HG02759 (cell line): ENCODE results near the gene CLCF1.

ENCODE experiments used
- ATAC-seq: cut with Tn5 transposase; IDR thresholded peaks from one replicate; pipeline ENCODE4 v1.9.1; 2021; ENCODE audit warnings: mild to moderate bottlenecking, moderate library complexity; ENCODE audit not compliant: unreplicated experiment

The CLCF1 gene

GRCh38 chr11:67376063-67376820 is 2.8 kb upstream of the CLCF1 start:
- no peak for ATAC-seq

DNA sequence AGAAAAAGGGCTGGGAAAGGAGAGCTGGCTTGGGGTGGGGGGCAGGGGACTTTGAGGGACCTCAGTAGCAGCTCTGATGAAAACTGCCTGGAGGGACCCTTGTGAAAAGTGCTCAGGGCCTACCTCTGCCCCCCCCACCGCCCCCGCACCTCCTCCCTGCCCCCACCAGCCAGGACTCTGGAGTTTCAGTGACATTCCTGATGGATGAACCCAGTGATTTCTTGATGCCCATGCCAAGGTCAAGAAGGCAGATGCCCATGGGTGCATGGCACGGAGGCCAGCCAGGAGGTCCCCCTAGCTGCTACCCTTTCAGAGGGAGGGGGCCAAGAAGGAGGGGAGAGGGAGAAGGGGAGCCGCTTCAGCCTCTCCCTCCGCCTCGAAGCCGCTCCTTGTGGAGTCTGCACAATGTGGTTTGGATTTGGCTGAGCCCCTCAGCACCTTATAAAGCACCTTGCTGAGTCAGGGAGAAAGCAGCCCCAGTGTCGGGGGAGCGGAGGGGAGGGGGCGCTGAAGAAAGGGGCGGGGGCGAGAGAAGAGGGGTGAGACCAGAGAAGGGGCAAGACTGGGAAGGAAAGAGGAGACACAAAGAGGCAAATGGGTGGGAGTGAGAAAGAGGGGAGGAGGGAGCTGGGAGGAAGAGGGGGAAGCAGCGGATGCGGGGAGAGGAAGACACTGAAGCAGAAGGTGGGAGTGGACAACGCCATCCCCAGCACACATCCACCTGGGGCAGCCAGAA is 2.1 kb upstream of the CLCF1 start:
- ATAC-seq, result no peak

- ATAC-seq, result no peak
Observed at GRCh38 chr11:67374571-67375281, 1.3 kb upstream of the CLCF1 start.

DNA sequence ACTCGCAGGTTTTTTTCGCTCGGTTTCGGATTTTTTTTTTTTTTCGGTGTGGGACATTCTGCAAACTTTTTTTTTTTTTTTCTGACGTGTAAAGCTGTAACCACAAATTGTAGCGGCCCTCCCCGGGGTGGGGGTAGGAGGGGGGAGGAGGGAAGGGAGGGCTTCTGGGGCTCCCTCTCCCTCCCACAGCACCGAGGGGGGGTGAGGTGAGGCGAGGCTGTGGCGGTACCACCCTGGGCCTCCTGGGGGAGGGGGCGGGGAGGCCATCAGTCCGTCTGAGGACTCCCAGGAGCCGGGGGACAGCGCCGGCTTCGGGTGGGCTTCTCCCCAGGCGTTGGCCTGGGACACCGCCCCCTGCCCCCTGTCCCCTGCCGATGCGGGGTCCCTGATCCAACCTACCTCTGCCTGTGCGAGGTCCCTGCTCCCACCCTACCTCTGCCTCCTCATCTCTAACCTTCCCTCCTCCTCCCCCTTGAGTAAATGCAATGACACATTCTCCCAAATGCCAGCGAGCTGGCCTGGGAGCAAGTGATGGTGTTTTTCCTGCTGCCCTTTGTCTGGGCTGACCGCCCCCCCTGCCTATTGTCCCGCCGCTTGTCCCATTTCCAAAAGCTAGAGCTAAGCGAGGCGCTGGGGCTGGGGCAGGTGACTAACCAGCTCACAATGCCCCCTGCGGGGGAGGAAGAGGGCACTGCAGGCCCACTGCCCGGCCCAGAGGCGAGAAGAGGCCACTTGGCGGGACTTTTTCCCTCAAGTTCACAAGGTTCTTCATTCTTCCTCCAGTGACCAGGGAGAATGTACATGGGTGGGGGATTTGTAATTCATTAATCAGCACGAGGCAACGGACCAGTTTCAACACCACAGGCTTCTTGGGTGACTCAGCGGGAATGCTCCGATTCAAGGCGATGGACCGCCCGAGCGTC is 511 bp upstream of the CLCF1 start:
- ATAC-seq, result no peak

- ATAC-seq, result no peak
Observed at GRCh38 chr11:67372321-67372992, 941 bp downstream of the CLCF1 start.

- ATAC-seq, result no peak
Observed at GRCh38 chr11:67371911-67372320, 1.5 kb downstream of the CLCF1 start.

GRCh38 chr11:67371189-67371910 is 2.0 kb downstream of the CLCF1 start:
- ATAC-seq, result no peak

GRCh38 chr11:67370351-67371076 is 2.9 kb downstream of the CLCF1 start:
- no peak for ATAC-seq

- ATAC-seq, result no peak
Observed at GRCh38 chr11:67369801-67370284, 3.6 kb downstream of the CLCF1 start.

GRCh38 chr11:67369275-67369674 is 4.1 kb downstream of the CLCF1 start:
- ATAC-seq, result no peak

GRCh38 chr11:67368621-67369020 is 4.8 kb downstream of the CLCF1 start:
- ATAC-seq, result no peak

- no peak for ATAC-seq
Observed at GRCh38 chr11:67367761-67368227, 5.6 kb downstream of the CLCF1 start.

DNA sequence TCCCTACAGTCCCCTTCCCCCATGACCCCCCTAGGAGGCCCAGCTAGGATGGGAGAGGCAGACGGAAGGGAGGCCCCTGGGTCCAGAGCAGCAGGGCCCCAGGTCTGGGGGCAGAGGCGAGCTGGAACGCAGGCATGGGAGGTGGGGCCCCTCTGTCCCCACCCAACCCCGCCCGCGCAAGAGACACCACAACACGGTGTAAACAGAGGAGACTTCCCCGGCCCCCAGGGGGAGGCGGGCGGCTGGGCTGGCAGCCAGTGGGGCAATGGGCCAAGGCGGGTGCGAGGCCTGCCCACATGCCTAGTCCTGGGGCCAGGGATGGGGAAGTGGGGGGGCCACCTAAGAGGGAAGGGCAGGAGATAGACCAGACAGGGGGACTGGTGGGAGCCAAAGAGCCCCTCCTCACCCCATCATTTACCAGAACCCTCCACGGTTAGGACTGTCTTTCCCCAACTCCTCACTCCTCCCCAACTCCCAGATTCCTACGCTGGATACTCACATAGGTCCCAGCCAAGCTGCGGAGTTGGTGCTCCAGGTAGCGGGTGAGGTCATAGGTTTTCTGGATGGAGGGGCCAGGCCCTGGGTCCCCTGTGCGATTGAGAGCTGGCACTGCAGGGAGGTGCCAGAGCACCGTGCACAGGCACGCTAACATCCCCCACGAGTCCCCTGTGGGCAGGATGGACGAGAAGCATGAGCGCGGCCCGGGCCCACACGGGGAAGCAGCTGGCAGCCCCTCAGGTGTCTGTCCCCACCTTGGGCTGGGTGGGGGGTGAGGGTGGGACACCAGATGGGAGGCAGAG is 6.2 kb downstream of the CLCF1 start:
- ATAC-seq, result no peak

- no peak for ATAC-seq
Observed at GRCh38 chr11:67366546-67366945, 6.9 kb downstream of the CLCF1 start.

GRCh38 chr11:67365736-67366444 is 7.5 kb downstream of the CLCF1 start:
- ATAC-seq, result no peak

GRCh38 chr11:67364783-67365722 is 8.3 kb downstream of the CLCF1 start:
- ATAC-seq, result no peak
